ENCODE results near the gene MIEF1. TPM values are rescaled to one million over a fixed set of nuclear protein-coding genes. Genes with fewer than 3 reads are reported as not detected.

MIEF1 gene
- polyA plus RNA-seq, 1 of the 3 experiments (the other 2 are of a cell fraction), result 7.5 TPM

GRCh38 chr22:39452740-39453040, 49.4 kb upstream of the MIEF1 start:
- no peaks in the 10 kb centered on the region for H3K79me2 ChIP-seq (ENCODE audit: insufficient read depth)
- no peaks in the 10 kb centered on the region for H3K36me3 ChIP-seq (replicated peaks in 1 of 2; ENCODE audit: control insufficient read depth in 1 of 2, insufficient read depth in 2 of 2, low read length in 1 of 2)
- TF ChIP-seq RAD21 (IDR thresholded peaks at IDR 0.05; ENCODE audit: low read length), result no peak
- no peaks in the 10 kb centered on the region for H3K27me3 ChIP-seq (ENCODE audit: insufficient read depth)
- H3K4me1 ChIP-seq (ENCODE audit: control insufficient read depth in 1 of 2, insufficient read depth in 2 of 2, low read depth in 1 of 2, low read length in 1 of 2), result peaks cover 0 to 7% of the 10 kb centered on the region in 2 experiments; a peak in 1 of 4 replicates
- no peak overlapping the region for H3K9ac ChIP-seq
- POLR2A ChIA-PET, result interaction anchor here (0.6 kb wide), 1 partner anchor 17 kb away, joined by 3 read pairs; no protein-coding TSS in a partner anchor
- CTCF ChIA-PET, result interaction anchor here (0.6 kb wide), 1 partner anchor 79 kb away, joined by 3 read pairs; no protein-coding TSS in a partner anchor
- H3F3A ChIP-seq (replicated peaks; ENCODE audit: insufficient read depth), result no peaks in the 10 kb centered on the region
- H4K20me1 ChIP-seq (ENCODE audit: insufficient read depth), result no peaks in the 10 kb centered on the region
- no peak overlapping the region for H3K27ac ChIP-seq (ENCODE audit: low read depth in 2 of 2, low read length in 1 of 2)
- DNase-seq, result peak; percentile 46
- H3K9me3 ChIP-seq, result no peaks in the 10 kb centered on the region
- no peaks in the 10 kb centered on the region for H3K9me2 ChIP-seq
- H2AFZ ChIP-seq (ENCODE audit: low read depth), result no peak overlapping the region
- no peak overlapping the region for H3K4me2 ChIP-seq
- 55% methylated on average over 4 of the region's 6 CpGs for WGBS (ENCODE audit: low lambda C conversion rate)
- H3K4me3 ChIP-seq (ENCODE audit: low read depth in 2 of 2, low read length in 1 of 2), result no peak overlapping the region

- no peaks in the 10 kb centered on the region for H3K36me3 ChIP-seq (replicated peaks in 1 of 2; ENCODE audit: control insufficient read depth in 1 of 2, insufficient read depth in 2 of 2, low read length in 1 of 2)
- CTCF ChIA-PET, result no interaction called here
- TF ChIP-seq RAD21 (IDR thresholded peaks at IDR 0.05; ENCODE audit: low read length) (no peak), TEAD4 (IDR thresholded peaks at IDR 0.05; ENCODE audit: borderline replicate concordance, insufficient read depth) (no peak), MEF2A (IDR thresholded peaks at IDR 0.05; ENCODE audit: borderline replicate concordance, low read depth) (no peak), RCOR1 (IDR thresholded peaks at IDR 0.05; ENCODE audit: low read length) (no peak), CTCF (IDR thresholded peaks at IDR 0.05) (no peak), RFX5 (IDR thresholded peaks at IDR 0.05; ENCODE audit: low read length) (no peak), EP300 (IDR thresholded peaks at IDR 0.05; ENCODE audit: borderline replicate concordance in 1 of 2, low read depth in 1 of 2, low read length in 1 of 2) (no peak), NRF1 (IDR thresholded peaks at IDR 0.05; ENCODE audit: low read depth, low read length) (no peak), REST (IDR thresholded peaks at IDR 0.05; ENCODE audit: low read depth, low read length) (no peak), MAX (IDR thresholded peaks at IDR 0.05; ENCODE audit: low read depth) (no peak), FOSL2 (IDR thresholded peaks at IDR 0.05; ENCODE audit: borderline replicate concordance, low read depth) (no peak), EZH2phosphoT487 (IDR thresholded peaks at IDR 0.05; ENCODE audit: borderline replicate concordance, low read depth) (no peak), YY1 (IDR thresholded peaks at IDR 0.05; ENCODE audit: low read depth) (no peak), USF1 (IDR thresholded peaks at IDR 0.05; ENCODE audit: borderline replicate concordance, low read depth) (no peak)
- no peaks in the 10 kb centered on the region for H3K79me2 ChIP-seq (ENCODE audit: insufficient read depth)
- 81% methylated on average over 4 of the region's 9 CpGs for WGBS (ENCODE audit: low lambda C conversion rate)
- no peak overlapping the region for H3K9ac ChIP-seq
- no peak for DNase-seq
- H3K4me2 ChIP-seq, result no peak overlapping the region
- H2AFZ ChIP-seq (ENCODE audit: low read depth), result no peak overlapping the region
- POLR2A ChIA-PET, result no interaction called here
- peaks cover 0 to 7% of the 10 kb centered on the region in 2 experiments; a peak in 1 of 4 replicates for H3K4me1 ChIP-seq (ENCODE audit: control insufficient read depth in 1 of 2, insufficient read depth in 2 of 2, low read depth in 1 of 2, low read length in 1 of 2)
- no peaks in the 10 kb centered on the region for H3K9me2 ChIP-seq
- no peaks in the 10 kb centered on the region; the same call in 1 of the 2 replicates for H3K27me3 ChIP-seq (ENCODE audit: insufficient read depth)
- no peak overlapping the region for H3K4me3 ChIP-seq (ENCODE audit: low read depth in 2 of 2, low read length in 1 of 2)
- H3K9me3 ChIP-seq, result no peaks in the 10 kb centered on the region
- H4K20me1 ChIP-seq (ENCODE audit: insufficient read depth), result no peaks in the 10 kb centered on the region
- no peak overlapping the region for H3K27ac ChIP-seq (ENCODE audit: low read depth in 2 of 2, low read length in 1 of 2)
- H3F3A ChIP-seq (replicated peaks; ENCODE audit: insufficient read depth), result no peaks in the 10 kb centered on the region
Measured at GRCh38 chr22:39453765-39454378, 48.2 kb upstream of the MIEF1 start.
